Ecto neural progenitor cell (in vitro differentiated cells): ENCODE results near the gene CDKN1A.

Experiments
- DNase-seq: peaks from one replicate; pipeline ENCODE4 v3.0.0-alpha.2; 2018; ENCODE audit warnings: low spot score

The CDKN1A gene

DNA sequence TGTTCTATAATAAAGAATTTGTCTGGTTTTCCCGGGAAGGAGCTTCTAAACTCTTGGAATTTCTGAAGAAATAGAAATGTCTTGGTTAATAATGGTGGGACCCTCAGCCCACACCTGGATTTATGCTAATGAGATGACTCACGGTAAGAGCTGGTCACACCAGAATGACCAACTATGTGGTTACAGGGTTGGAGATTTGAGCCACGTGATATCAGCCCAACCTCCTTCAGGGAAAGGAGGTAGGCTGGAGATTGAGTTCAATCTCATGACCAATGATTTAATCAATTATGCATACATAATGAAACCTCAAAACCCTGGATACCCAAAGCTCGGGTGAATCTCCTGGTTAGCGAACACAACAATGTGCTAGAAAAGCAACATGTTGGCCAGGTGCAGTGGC, 22.1 kb upstream of the CDKN1A start:
- DNase-seq = no peak

DNA sequence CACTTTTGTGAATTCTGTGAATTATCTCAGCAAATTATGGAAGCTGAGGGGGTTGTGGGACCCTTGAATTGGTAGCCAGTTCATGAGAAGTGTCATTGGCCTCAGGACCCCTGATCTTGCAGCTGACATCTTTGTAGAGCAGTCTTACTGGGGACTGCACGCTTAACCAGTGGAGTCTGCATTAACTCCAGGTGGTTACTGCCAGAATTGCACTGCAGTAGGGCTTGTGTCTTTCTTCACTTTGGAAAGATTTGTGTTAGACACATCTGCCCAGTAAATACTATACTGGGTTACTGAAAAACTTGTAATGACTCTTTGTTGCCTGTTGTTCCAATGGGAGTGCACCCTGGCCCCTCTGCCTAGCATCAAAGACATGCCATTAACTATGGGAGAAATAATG, 21.2 kb upstream of the CDKN1A start:
- no peak for DNase-seq

DNA sequence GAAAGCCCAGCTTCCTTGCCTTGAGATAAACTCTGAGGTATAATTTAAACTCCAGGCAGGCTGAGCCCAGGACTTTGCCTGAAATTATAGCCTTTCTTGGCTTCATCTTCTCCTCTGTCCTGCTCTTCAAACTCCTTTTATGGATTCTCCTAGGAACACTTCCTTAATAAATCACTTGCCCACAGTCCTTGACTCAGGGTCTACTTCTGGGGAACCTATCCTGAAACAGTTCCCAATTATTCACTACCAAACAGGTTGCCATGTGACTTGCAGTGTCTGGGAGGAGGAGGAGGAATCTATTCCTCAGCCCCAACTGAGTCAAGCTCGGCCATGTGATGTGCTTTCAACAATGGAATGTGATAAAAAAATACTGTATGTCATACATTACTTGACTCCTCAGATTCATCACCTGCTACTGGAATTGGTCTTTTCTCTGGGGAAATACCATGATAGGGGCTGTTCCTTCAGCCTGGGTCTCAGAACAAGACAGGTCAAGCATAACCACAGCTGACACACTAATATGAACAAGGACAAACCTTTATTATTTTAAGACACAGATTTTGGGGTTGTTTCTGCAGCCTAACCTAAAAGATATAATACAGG, 20.5 kb upstream of the CDKN1A start:
- DNase-seq = no peak

DNA sequence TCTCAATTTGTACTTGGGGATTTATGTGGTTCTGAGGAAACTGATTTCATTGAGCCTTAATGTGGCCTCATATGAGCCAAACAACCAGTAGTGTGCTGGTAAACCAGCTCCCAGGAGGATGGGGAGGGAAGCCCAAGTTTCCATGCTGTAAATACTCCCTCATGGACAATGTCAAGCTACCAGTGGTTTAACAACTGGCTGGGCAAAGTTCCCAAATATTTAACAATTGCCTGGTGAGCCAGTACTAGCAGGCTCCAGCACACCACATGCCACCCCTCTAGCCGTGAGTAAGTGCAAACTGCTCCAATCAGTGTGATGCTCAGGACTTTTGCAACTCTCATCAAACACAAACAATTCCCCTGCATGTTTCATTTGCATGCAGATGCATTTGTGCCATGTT, 19.2 kb upstream of the CDKN1A start:
- DNase-seq = no peak

DNA sequence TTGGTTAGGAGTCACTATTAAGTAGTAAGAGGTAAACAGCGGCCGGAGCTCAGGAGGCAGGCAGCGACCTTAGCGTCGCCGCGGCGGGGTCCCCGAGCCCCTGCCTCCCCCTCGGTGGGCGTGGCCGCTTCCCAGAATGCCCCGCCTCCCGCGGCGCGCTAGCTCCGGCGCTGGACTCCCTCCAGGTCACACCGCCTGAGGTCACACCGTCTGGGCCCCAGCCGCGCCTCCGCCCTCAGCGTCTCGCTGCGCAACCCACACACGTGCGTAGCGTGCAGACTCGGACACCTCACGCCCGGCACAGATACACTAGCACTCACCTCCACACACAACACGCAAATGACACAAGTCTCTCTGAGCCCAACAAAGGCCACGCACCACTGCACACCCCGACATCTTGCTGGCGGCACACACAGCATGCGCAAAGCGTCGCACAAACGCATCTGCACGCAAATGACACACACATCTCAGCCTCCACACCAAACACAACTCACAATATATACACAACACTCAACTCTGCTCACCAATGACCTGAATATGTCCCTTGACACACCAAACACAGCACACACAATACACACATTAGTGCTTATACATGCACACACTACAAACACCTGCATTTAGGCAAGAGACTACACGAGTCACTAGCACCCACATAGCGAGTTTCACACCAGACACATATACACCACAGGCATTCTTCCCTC, 17.6 kb upstream of the CDKN1A start:
- DNase-seq = peak; percentile 85

DNA sequence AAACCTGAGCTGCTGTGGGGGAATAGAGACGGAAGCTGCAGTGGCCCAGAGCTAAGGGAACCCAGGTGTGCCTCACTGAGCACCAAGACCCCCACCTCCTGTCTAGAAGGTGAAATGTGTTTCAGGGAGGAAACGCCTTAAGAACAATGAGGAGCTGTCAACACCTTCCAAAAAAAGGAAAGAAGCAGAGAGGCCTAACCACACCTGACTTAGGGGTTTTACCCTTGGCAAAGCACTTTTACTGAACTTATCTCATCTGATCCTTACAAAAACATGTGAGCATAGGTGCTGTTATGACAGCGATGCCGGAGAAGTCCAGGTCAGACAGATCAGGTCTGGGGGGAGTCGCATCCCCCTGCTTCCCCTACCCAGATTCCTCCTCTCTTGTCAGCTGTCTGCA, 16.1 kb upstream of the CDKN1A start:
- no peak for DNase-seq

DNA sequence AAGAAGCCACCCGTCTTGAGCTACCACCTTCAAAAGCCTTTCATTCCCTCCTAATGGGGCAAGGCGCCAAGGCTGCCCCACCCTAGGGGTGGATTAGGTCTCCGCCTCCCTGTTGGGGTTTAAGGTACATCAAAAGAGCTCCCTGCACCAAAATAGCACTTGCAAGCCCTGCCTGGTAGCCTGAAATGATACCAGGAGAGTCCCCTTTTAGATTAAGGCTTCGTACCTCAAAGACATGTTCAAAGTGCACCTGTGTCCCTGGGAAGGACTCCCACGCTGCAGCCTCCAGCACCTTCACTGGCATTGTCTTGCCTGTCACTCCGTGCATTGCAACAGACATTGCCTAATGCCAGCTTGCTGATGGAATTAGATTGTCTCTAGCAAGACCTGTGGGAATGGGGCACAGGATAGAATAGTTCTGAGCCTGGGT, 15.7 kb upstream of the CDKN1A start:
- DNase-seq = no peak

DNA sequence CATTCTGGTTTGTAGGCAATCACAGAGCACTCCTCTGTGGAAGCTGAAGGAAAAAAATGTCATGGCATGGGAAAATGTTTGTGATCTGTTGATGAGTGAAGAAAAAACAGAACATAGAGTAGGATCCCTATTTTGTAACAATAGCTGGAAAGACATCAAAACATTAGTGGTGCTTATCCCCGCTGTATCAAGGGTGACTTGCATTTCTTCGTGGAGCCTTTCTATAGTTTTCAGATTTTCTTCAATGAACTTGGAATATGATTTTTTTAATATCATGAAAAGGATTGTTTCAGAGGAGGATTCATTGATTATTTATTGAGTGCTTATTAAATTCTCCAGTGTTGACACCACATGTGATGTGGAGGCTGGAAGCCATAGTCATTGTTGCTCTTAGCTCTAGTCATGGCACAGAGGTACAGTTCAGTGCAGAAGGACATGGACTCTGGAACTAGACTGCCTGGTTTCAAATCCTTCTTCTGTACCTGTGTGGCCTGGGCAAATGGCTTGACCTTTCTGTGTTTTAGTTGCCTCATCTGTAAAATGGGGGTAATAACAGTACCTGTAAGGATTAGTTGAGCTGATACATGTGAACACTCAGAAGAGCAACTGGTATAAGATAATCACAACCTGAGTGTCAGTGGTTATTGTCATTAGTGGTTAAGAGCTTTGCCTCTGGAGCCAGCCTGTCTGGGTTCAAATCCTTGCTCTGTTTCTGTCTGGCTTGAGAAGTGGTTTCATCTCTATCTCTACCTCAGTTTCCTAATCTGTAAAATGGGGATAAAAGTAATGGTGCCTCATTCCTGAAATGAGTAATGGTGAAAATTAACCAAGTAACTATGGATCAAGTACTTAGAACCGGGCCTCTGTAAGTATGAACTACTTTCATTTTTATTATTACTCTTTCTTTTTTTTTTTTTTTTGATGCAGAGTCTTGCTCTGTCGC, 14.7 kb upstream of the CDKN1A start:
- no peak for DNase-seq

DNA sequence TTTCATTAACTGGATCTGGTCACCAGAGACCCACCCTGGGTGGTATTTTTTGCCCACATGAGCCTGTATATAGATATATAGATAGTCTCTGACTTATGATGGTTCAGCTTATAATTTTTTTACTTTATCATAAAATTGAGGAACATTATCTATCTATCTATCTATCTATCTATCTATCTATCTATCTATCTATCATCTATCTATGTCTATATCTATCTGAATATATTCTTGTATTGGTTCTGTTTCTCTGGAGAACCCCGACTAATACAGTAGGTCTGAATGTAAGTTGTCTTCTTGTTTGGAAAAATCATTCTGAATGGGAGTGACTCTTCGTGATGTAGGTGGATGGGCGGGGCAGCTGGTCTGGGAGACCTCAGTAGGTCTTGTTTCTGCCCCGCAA, 13.3 kb upstream of the CDKN1A start:
- no peak for DNase-seq

DNA sequence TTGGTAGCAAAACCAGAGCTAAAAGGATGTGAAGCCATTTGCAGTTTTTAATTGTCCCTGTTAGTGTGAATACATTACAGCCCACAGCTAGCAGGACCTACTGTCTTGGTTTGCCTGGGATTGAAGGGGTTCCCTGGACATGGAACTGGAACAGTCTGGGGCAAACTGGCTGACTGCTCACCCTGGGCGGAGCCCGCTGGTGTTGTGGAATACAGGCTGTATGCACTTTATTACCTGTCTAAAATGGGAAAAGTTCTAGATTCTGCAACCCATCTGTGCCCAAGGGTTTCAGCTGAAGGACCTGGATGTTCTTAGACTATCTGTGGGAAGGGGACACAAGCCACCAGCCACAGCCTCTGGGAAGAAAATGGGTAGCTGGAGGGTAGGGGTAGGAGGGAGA, 12.2 kb upstream of the CDKN1A start:
- no peak for DNase-seq

DNA sequence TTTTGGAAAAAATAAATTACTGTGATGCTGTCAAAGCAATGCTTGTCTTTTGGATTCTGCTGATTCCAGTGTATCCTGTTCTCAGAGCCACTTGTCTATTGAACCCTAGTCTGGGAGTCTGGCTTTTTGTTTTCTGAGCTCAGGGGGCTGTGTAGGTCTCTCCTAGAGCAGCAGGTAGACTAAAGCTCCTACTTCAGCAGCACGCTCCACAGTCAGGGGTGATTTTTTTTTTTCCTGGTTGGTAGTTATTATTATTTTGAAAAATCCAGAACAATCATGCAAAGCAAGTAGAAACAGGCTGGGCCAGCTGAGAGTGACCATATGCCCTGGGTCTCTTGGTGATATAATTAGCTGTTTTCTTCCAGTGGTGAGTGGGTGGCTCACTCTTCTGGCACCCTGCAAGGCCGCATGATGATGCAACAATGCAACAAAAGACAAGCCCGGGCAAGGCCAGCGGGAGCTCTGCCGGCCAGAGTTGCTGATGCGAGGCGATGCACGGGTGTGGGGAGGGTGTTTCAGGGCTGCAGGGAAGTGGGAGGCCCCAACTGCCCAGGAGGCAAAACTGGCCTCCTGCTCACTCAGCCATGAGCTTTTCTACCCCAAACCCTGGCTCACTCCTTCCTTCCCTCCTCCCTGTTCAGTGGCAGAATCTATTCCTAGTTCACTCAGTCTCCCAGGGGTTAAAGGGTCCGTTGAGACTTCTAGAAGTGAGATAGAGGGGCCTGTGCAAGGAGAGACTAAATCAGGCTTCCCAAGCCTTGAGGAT, 11.5 kb upstream of the CDKN1A start:
- DNase-seq = peak; percentile 81

DNA sequence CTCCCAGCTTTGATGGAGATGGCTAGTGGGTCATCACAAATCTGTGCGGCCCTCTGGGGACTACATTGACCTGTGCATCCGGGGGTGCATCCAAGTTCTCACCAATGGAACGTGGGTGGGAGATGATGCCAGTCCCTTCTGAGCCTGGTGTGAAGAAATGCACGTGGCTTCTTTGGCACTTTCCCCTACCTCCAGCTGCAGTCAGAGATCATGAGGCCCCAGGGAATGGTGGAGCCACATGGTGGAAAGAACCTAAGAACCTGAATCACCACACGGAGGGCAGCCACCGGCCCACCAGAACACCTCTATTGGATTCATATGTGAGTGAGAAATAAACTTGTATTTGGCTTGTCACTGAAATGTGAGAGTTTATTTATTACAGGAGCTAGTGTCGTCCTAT, 9.9 kb upstream of the CDKN1A start:
- DNase-seq = no peak

DNA sequence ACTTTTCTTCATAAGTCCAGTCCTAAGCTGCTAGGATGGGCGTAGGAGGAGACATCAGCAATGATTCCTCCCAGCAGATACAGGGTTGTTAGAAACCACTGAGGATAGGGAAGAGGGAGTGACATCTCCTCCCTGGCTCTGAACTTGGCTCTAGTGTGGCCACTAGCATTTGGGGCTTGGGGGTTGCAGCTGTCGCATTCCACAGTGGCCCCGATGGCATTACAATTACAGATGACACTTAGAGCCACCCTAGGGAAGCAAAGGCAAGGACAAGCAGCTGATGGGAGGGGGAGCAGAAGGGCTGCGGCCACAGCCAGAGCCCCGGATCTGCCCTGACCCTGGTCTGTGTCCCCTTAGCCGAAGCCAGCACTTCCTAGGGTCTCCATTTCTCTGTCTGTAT, 9.5 kb upstream of the CDKN1A start:
- DNase-seq = no peak

DNA sequence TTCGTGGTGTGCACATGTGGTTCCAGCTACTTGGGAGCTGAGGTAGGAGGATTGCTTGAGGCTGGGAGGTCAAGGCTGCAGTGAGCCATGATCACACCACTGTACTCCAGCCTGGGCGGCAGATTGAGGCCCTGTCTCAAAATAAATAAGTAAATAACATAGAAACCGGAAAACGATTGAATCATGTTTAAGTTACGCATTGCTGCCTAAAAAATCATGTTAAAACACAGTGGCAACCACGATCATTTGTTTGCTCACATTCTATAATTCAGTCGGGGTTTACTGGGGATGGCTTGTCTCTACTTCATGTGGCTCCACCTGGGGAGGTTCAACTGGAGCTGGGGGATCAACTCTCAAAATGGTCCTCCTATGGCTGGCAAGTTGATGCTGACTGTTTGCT, 8.2 kb upstream of the CDKN1A start:
- no peak for DNase-seq

DNA sequence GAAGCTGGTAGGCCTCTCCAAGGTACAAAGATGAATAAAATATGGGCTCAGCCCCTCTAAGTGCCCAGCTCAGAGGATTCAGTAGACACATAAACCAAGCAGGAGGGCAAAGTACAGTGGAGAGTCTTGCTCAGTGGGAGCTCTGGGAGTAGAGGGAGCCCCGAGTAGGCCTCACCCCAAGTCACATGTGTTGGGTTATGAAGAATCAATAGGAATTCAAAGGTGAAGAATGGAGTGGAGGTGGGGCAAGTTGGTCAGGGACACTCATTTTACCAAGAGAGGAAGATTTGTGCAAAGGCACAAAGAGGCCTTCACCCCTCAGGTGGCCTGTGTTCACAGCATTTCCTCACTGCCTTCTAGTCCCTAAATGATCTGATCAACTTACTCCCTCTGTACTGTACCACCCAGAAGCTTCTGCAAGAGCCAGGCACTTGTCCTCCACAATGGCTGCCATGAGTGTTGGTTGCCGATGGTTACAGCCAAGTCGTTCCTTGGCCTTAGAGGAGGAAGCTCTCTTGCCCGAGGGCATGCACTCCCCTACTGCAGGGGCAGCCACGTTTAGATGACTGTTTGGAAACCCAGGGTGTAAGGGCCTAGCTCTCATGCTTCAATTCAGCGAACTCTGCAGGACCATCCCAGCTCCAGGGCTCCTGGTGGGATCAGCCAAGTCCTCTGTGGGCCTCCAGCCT, 6.7 kb upstream of the CDKN1A start:
- DNase-seq = no peak

DNA sequence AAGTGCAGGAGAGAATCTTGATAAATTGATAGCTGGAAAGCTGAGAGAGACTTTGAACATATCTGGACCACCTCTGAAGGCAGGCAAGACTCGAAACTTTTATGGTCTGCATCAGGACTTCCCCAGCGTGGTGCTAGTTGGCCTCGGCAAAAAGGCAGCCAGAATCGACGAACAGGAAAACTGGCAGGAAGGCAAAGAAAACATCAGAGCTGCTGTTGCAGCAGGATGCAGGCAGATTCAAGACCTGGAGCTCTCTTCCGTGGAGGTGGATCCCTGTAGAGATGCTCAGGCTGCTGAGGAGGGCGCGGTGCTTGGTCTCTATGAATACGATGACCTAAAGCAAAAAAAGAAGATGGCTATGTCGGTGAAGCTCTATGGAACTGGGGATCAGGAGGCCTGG, 4.6 kb upstream of the CDKN1A start:
- DNase-seq = no peak

DNA sequence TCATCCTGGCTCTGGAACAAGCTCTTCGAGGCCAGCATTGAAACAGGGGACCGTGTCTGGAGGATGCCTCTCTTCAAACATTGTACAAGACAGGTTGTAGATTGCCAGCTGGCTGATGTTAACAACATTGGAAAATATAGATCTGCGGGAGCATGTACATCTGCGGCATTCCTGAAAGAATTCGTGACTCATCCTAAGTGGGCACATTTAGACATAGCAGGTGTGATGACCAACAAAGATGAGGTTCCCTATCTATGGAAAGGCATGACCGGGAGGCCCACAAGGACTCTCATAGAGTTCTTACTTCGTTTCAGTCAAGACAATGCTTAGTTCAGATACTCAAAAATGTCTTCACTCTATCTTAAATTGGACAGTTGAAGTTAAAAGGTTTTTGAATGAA, 3.6 kb upstream of the CDKN1A start:
- DNase-seq = no peak

DNA sequence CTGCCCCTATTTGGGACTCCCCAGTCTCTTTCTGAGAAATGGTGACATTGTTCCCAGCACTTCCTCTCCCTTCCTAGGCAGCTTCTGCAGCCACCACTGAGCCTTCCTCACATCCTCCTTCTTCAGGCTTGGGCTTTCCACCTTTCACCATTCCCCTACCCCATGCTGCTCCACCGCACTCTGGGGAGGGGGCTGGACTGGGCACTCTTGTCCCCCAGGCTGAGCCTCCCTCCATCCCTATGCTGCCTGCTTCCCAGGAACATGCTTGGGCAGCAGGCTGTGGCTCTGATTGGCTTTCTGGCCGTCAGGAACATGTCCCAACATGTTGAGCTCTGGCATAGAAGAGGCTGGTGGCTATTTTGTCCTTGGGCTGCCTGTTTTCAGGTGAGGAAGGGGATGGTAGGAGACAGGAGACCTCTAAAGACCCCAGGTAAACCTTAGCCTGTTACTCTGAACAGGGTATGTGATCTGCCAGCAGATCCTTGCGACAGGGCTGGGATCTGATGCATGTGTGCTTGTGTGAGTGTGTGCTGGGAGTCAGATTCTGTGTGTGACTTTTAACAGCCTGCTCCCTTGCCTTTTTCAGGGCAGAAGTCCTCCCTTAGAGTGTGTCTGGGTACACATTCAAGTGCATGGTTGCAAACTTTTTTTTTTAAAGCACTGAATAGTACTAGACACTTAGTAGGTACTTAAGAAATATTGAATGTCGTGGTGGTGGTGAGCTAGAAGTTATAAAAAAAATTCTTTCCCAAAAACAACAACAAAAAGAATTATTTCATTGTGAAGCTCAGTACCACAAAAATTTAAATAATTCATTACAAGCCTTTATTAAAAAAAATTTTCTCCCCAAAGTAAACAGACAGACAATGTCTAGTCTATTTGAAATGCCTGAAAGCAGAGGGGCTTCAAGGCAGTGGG, 2.1 kb upstream of the CDKN1A start:
- no peak for DNase-seq

DNA sequence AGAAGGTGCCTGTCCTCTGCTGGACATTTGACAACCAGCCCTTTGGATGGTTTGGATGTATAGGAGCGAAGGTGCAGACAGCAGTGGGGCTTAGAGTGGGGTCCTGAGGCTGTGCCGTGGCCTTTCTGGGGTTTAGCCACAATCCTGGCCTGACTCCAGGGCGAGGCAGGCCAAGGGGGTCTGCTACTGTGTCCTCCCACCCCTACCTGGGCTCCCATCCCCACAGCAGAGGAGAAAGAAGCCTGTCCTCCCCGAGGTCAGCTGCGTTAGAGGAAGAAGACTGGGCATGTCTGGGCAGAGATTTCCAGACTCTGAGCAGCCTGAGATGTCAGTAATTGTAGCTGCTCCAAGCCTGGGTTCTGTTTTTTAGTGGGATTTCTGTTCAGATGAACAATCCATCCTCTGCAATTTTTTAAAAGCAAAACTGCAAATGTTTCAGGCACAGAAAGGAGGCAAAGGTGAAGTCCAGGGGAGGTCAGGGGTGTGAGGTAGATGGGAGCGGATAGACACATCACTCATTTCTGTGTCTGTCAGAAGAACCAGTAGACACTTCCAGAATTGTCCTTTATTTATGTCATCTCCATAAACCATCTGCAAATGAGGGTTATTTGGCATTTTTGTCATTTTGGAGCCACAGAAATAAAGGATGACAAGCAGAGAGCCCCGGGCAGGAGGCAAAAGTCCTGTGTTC, 1.3 kb upstream of the CDKN1A start:
- no peak for DNase-seq
